Putamen (tissue), 1 donor: Measurements from ENCODE around the gene NT5DC3.

Experiments used
- DNase-seq: peaks from one replicate; pipeline ENCODE4 v3.0.0-alpha.2; 2016; ENCODE audit warnings: low spot score

The NT5DC3 gene

GRCh38 chr12:103809154-103809553 lies 31.9 kb downstream of the NT5DC3 start:
- no peak for DNase-seq

DNA sequence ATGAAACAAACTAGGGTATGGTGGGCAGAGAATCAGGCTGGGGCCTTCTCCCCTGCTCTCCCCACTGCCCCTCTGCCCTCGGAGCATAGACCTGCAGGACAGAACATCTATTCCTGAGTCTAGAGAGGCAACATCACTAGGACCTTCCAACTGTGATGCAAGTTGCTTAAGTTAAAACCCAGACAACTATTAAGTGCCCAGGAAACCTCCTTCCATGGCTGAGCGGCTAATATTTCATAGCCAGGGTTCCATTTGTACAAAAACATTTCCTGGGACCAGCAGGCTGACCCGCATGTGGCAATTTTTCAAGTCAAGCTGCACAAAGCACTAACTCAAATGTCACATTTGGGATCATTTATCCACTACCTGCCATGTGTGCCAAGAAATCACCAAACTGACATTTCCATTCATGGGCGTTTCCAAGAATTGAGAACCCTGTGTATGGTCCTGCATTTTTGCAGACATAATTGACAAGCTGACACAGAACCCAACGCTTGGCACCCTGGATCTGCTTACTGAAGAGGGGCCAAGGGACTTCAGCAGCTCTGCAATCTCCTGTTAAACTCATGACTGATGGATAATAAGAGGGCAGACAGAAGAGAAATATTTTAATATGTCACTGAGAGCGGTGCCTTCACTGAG lies 32.7 kb downstream of the NT5DC3 start:
- no peak for DNase-seq

- DNase-seq: no peak
These were observed 33.3 kb downstream of the NT5DC3 start for GRCh38 chr12:103807561-103808238.

DNA sequence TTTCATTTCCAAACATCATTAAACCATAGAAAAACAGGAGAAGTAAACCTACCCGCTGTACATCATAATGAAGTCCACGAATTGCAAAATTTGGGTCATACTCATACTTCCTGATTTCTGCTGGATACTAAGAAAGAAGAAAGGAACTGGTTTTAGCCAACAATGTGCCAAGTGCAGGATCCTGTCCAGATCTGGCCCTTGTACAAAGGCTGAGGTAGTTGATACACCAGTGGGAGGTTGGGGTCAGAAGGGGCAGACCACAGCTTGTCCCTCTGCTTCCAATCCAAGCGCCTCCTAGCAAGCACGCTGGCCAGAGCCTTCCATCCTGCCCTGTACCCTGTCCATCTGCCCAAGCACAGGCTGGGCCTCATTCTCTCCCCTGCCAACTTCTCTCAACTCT lies 34.2 kb downstream of the NT5DC3 start:
- no peak for DNase-seq

- DNase-seq: no peak
These were observed 35.2 kb downstream of the NT5DC3 start for GRCh38 chr12:103805655-103806360.

- no peak for DNase-seq
These were observed 37.2 kb downstream of the NT5DC3 start for GRCh38 chr12:103803847-103804246.

DNA sequence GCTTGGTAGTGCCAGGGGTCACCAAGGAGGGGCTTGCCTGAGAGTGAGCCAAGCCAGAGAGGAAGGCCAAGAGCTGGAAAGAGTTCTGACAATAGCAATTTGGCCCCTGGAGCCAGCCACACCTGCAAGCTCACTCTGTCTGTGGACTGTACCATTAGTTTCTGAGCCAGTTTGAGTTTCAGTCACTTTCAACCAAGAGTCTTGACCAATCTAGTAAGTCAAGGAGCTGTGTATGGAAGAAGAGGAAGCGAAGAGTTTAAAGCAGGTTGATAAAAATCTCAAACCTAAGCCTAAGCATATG lies 38.5 kb downstream of the NT5DC3 start:
- no peak for DNase-seq

- DNase-seq: no peak
These were observed 39.1 kb downstream of the NT5DC3 start for GRCh38 chr12:103801709-103802585.

DNA sequence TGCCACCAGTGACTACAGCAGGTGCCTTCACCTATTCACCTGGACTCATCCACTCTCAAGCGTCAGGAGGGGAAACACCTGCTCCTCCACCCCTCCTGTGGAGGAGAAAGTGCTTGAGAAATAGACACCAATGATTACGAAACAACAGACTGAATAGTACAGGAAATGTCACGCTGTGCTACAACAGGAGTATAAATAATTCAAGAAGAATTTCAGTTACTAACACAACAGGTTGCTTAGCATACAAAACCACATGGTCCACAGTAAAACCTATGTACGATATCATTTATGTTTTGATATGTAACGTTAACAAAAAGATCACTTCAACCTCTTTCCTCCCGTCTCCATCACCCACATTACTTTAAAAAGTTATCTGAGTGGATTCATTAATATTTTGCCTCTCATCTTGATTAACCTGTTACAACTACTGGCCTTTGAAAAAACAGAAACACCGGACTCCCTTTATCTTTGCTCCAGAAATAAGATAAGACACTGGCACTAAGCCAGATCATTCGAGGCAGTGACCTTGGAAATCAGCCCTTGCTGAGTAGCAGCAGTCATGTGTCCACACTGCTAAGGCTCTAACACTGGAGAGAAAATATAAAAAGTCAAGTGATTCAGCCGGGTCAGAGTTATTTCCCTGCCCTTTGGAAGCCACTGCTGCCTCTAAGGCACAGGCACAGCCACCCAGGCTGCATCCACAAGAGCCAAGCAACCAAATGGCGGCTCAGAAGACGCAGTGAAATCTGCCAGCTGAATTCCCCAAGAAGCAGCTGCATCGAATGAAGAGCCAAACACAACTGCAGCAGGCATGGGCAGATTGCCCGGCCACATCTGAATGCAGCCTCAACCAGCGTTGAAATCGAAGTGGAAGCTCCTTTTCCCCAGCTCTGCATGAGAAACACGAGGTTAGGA lies 40.9 kb downstream of the NT5DC3 start:
- DNase-seq: peak; percentile 59

GRCh38 chr12:103799504-103799856 lies 41.6 kb downstream of the NT5DC3 start:
- DNase-seq: no peak

GRCh38 chr12:103798586-103798985 lies 42.4 kb downstream of the NT5DC3 start:
- no peak for DNase-seq

- no peak for DNase-seq
These were observed 46.5 kb downstream of the NT5DC3 start for GRCh38 chr12:103794309-103795213.

GRCh38 chr12:103793512-103794045 lies 47.5 kb downstream of the NT5DC3 start:
- DNase-seq: no peak

DNA sequence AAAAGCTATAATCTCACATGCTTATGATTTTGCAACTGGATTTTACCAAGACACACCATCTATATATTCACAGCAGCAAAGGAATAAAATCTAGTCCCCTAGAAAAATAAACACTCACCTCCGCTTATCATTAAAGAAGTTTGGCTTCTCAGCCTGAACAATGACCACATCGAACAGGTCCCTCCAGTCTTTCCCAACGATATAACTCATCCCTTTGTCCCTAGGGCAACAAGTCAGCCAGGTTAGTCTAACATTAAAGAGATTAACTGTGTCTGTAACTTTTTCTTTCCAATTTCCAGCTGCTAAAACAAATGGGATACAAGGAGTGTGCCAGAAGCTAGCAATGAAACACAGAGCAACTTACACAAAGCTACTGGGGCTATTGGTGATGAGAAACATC lies 48.0 kb downstream of the NT5DC3 start:
- DNase-seq: no peak

- no peak for DNase-seq
These were observed 49.6 kb downstream of the NT5DC3 start for GRCh38 chr12:103791350-103791920.

DNA sequence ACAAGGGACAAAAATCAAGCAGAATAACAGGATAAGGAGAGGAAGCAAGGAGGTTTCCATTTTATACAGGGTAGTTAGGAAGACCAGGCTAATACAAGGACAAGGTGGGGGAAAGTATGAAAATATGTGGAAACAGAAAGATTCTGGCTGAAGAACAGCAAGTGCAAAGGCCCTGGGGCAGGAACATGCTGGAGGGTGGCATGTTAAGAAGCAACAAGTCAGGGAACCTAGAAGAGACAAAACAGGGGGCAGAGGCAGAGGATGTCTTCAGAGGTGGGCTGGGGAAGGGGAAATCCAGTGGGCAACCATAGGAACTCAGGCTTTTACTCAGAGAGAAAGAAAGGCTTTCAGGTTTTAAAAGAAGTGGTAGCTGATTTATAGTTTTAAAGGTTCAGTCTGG lies 54.8 kb downstream of the NT5DC3 start:
- DNase-seq: no peak

- no peak for DNase-seq
These were observed 55.6 kb downstream of the NT5DC3 start for GRCh38 chr12:103785243-103786031.

- DNase-seq: no peak
These were observed 57.0 kb downstream of the NT5DC3 start for GRCh38 chr12:103783744-103784664.
